Neural cell (in vitro differentiated cells): ENCODE results near the gene SYMPK. TPM values are rescaled to one million over a fixed set of nuclear protein-coding genes. Genes with fewer than 3 reads are reported as not detected.
A peak's percentile ranks its signal among the peaks of the same experiment; 100 is the strongest.

Experiments
- H2AFZ ChIP-seq: fragments of 200-600, 300-800 bp; sonication (generic), shearing (Covaris generic); 2 replicates; pipeline ENCODE4 v1.6.0; 2014; ENCODE audit warnings: low read depth, mild to moderate bottlenecking, antibody characterized with exemption, low read length, moderate library complexity
- H3F3A ChIP-seq: fragments of 200-600 bp; shearing (Covaris generic); 2 replicates; pipeline ENCODE4 v1.6.1; 2016; ENCODE audit warnings: mild to moderate bottlenecking, moderate library complexity, mixed read lengths, antibody characterized with exemption, low read length; ENCODE audit not compliant: insufficient read depth, poor library complexity, severe bottlenecking
- H3K27ac ChIP-seq: fragments of 200-600, 300-800 bp; sonication (generic), shearing (Covaris generic); 2 replicates; pipeline ENCODE4 v1.5.1; 2014; ENCODE audit warnings: mild to moderate bottlenecking, low read length, moderate library complexity
- H3K27me3 ChIP-seq: fragments of 300-800, 200-600 bp; sonication (generic), shearing (Covaris generic); 2 replicates; pipeline ENCODE4 v1.6.0; 2014; ENCODE audit warnings: mild to moderate bottlenecking, low read depth, low read length, moderate library complexity; ENCODE audit not compliant: insufficient read depth
- H3K36me3 ChIP-seq: fragments of 300-800, 200-600 bp; sonication (generic), shearing (Covaris generic); 2 replicates; pipeline ENCODE4 v1.5.1; 2014; ENCODE audit warnings: mild to moderate bottlenecking, antibody characterized with exemption, low read length, moderate library complexity; ENCODE audit not compliant: insufficient read depth
- H3K4me2 ChIP-seq: fragments of 300-800, 200-600 bp; sonication (generic), shearing (Covaris generic); 2 replicates; pipeline ENCODE4 v1.6.0; 2014; ENCODE audit warnings: mild to moderate bottlenecking, low read length
- H3K4me3 ChIP-seq: fragments of 300-800, 200-600 bp; sonication (generic), shearing (Covaris generic); 2 replicates; pipeline ENCODE4 v1.5.1; 2014; ENCODE audit warnings: mild to moderate bottlenecking, low read length, moderate library complexity
- H3K79me2 ChIP-seq: fragments of 200-600 bp; shearing (Covaris generic); replicated peaks from 2 replicates; pipeline ENCODE4 v1.6.0; 2014; ENCODE audit warnings: mild to moderate bottlenecking, low read length, moderate library complexity; ENCODE audit not compliant: insufficient read depth
- H3K9ac ChIP-seq: fragments of 300-800, 200-600 bp; sonication (generic), shearing (Covaris generic); 2 replicates; pipeline ENCODE4 v1.6.1; 2016; ENCODE audit warnings: mild to moderate bottlenecking, low read length, mixed read lengths
- H3K9me2 ChIP-seq: fragments of 200-600 bp; shearing (Covaris generic); 2 replicates; pipeline ENCODE4 v1.6.1; 2016; ENCODE audit warnings: mild to moderate bottlenecking, low read length, mixed read lengths; ENCODE audit not compliant: insufficient read depth
- H3K9me3 ChIP-seq: fragments of 200-600, 300-800 bp; sonication (generic), shearing (Covaris generic); 2 replicates; pipeline ENCODE4 v1.6.1; 2016; ENCODE audit warnings: mild to moderate bottlenecking, mixed run types, low read length, moderate library complexity, mixed read lengths
- H4K20me1 ChIP-seq: fragments of 200-600 bp; shearing (Covaris generic); 2 replicates; pipeline ENCODE4 v1.6.1; 2016; ENCODE audit warnings: mild to moderate bottlenecking, mixed run types; ENCODE audit not compliant: insufficient read depth
- EP300 ChIP-seq: fragments of 450-650 bp; conservative IDR thresholded peaks from 2 replicates; pipeline ENCODE4 v1.6.1; 2014; ENCODE audit warnings: antibody characterized with exemption, mild to moderate bottlenecking, moderate library complexity; ENCODE audit not compliant: poor library complexity, severe bottlenecking
- EZH2 ChIP-seq: fragments of 200-600, 300-800 bp; shearing (Covaris generic), sonication (generic); IDR thresholded peaks from 2 replicates; pipeline ENCODE4 v1.6.1; 2014; ENCODE audit warnings: antibody characterized with exemption, low read length, borderline replicate concordance, mild to moderate bottlenecking; ENCODE audit not compliant: insufficient read depth, poor library complexity, severe bottlenecking
- MXI1 ChIP-seq: fragments of 450-650 bp; conservative IDR thresholded peaks from 2 replicates; pipeline ENCODE4 v1.6.1; 2014; ENCODE audit warnings: antibody characterized with exemption, mild to moderate bottlenecking; ENCODE audit not compliant: poor library complexity, severe bottlenecking
- POLR2AphosphoS5 ChIP-seq: IDR thresholded peaks from 2 replicates; pipeline ENCODE4 v1.6.1; 2012
- RAD21 ChIP-seq: fragments of 450-650 bp; conservative IDR thresholded peaks from 2 replicates; pipeline ENCODE4 v1.6.1; 2014; ENCODE audit warnings: antibody characterized with exemption, mild to moderate bottlenecking, moderate library complexity
- REST ChIP-seq: IDR thresholded peaks from 2 replicates; pipeline ENCODE4 v1.6.1; 2012; ENCODE audit warnings: borderline replicate concordance
- SMC3 ChIP-seq: fragments of 450-650 bp; conservative IDR thresholded peaks from 2 replicates; pipeline ENCODE4 v1.6.1; 2014; ENCODE audit warnings: antibody characterized with exemption, mild to moderate bottlenecking, moderate library complexity; ENCODE audit not compliant: poor library complexity
- TAF1 ChIP-seq: IDR thresholded peaks from 2 replicates; pipeline ENCODE4 v1.6.1; 2012; ENCODE audit warnings: low read depth
- polyA plus RNA-seq: library from polyadenylated mRNA; depleted of rRNA; stranded (reverse); fragments of >200 nt; gene quantifications from 2 replicates; pipeline ENCODE4 v1.2.3, GENCODE V29; 2014
- TF ChIP-seq, protein P1 (sequence below): fragments of 450-650 bp; IDR thresholded peaks from 2 replicates; pipeline ENCODE4 v1.5.1; 2014; ENCODE audit warnings: antibody characterized with exemption, mild to moderate bottlenecking, moderate library complexity; ENCODE audit not compliant: poor library complexity, severe bottlenecking

Gene SYMPK
- polyA plus RNA-seq, 1 donor from 2014 or later: 22.2 TPM

DNA sequence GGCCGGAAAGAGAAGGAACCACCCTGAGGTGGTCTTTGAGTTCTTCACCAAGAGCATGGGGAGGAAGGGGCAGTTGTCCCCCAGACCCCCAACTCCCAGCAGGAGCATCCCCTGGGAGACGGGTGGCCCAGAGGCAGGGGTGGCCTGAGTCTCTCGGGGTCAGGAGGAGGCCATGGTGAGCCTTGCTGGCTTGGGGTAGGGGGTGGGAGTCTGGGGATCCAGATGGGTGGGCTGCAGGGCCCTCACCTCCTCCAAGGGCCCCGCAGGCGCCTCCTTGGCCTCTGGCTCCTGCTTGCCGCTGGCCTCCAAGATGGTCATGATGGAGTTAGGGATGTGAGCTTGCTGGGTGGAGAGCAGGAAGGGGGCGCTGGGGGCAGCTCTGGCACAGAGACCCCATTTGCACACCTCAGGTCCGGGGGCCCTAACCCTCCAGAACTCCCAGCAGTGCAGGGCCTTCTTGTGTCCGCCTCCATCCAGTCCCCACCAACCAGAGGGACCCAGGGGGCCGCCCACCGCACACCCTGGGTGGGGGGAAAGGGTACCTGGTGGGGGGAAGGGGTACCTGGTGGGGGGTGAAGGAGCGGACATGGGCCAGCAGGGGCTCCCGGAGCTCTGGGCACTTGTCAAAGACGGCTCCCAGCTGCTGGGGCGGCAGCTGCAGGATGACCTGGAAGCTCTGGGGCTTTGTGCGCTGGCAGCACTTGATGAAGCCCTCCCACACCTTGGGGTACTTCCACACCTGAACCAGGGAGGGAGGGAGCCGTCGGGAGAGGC is 46.5 kb downstream of the SYMPK start:
- Histone ChIP-seq H3K27ac (no peak overlapping the region), H4K20me1 (no peaks in the 10 kb centered on the region), H2AFZ (no peak overlapping the region), H3K27me3 (no peaks in the 10 kb centered on the region), H3K9ac (peak overlapping the region; percentile 31), H3K4me2 (no peak overlapping the region), H3K36me3 (no peaks in the 10 kb centered on the region), H3K9me3 (no peaks in the 10 kb centered on the region), H3F3A (no peaks in the 10 kb centered on the region), H3K79me2 (no peaks in the 10 kb centered on the region), H3K4me3 (peak overlapping the region; percentile 55), H3K9me2 (no peaks in the 10 kb centered on the region)
- TF ChIP-seq POLR2AphosphoS5 (no peak), SMC3 (no peak), MXI1 (no peak), EZH2 (no peak), TAF1 (no peak), REST (no peak), EP300 (no peak), RAD21 (no peak)
- TF ChIP-seq, protein P1, sequence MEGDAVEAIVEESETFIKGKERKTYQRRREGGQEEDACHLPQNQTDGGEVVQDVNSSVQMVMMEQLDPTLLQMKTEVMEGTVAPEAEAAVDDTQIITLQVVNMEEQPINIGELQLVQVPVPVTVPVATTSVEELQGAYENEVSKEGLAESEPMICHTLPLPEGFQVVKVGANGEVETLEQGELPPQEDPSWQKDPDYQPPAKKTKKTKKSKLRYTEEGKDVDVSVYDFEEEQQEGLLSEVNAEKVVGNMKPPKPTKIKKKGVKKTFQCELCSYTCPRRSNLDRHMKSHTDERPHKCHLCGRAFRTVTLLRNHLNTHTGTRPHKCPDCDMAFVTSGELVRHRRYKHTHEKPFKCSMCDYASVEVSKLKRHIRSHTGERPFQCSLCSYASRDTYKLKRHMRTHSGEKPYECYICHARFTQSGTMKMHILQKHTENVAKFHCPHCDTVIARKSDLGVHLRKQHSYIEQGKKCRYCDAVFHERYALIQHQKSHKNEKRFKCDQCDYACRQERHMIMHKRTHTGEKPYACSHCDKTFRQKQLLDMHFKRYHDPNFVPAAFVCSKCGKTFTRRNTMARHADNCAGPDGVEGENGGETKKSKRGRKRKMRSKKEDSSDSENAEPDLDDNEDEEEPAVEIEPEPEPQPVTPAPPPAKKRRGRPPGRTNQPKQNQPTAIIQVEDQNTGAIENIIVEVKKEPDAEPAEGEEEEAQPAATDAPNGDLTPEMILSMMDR: no peak

- Histone ChIP-seq H3K4me3 (peak overlapping the region; percentile 55), H3K27me3 (no peaks in the 10 kb centered on the region), H3K36me3 (no peaks in the 10 kb centered on the region), H3F3A (no peaks in the 10 kb centered on the region), H3K9me2 (no peaks in the 10 kb centered on the region), H2AFZ (no peak overlapping the region), H3K9me3 (no peaks in the 10 kb centered on the region), H3K4me2 (no peak overlapping the region), H3K79me2 (no peaks in the 10 kb centered on the region), H3K9ac (peak overlapping the region; percentile 31), H4K20me1 (no peaks in the 10 kb centered on the region), H3K27ac (no peak overlapping the region)
- TF ChIP-seq EP300: no peak
- no peak for TF ChIP-seq REST
- TF ChIP-seq POLR2AphosphoS5: no peak
- no peak for TF ChIP-seq RAD21
- TF ChIP-seq, protein P1: no peak
- TF ChIP-seq TAF1: no peak
- no peak for TF ChIP-seq EZH2
- TF ChIP-seq MXI1: no peak
Observed at GRCh38 chr19:45815481-45816216, 47.3 kb downstream of the SYMPK start.
